HCT116 (cell line): ENCODE data around the gene GCC1. TPM values are rescaled to one million over a fixed set of nuclear protein-coding genes. Genes with fewer than 3 reads are reported as not detected.

Source experiments
- ATAC-seq: fragments of 200-7000 bp; cut with Tn5 transposase; 2 replicates; pipeline ENCODE4 v1.9.1; 2020; ENCODE audit warnings: mild to moderate bottlenecking, moderate library complexity
- BruUV-seq: library from RNA; stranded (reverse); fragments of 400-500 nt; replicated peaks from 2 replicates; lab custom pipeline; 2021; lab: Mats Ljungman, UMichigan
- CTCF ChIA-PET: fragments of 300-600 bp; sonication (Branson Sonifier 250); formaldehyde crosslinking; loops from one replicate; lab custom pipeline; 2021; ENCODE audit warnings: antibody characterized with exemption; lab: Charles Lee
- POLR2A ChIA-PET: fragments of 300-600, 350-600 bp; sonication (Branson Sonifier 250); formaldehyde crosslinking; loops from one replicate; lab custom pipeline; 2021; ENCODE audit warnings: antibody characterized with exemption; lab: Charles Lee
- RAD21 ChIA-PET, 2 experiments: fragments of 300-600 bp; sonication (Branson Sonifier 250); formaldehyde crosslinking; loops; one replicate each; lab custom pipeline; 2023; ENCODE audit warnings: low total read pairs in 2 of 2; ENCODE audit not compliant: uncharacterized antibody in 2 of 2, unreplicated experiment in 2 of 2, low non-redundant PET in 1 of 2; lab: Charles Lee
- DNase-seq: peaks from one replicate; pipeline ENCODE4 v3.0.0-alpha.2; 2010; ENCODE audit warnings: low read depth, low spot score
- H2AFZ ChIP-seq: fragments of 200-600 bp; shearing (Covaris generic), sonication (generic); 2 replicates; pipeline ENCODE4 v1.6.1; 2017; ENCODE audit warnings: low read depth, mixed run types, mixed read lengths, antibody characterized with exemption, low read length; ENCODE audit not compliant: poor library complexity, severe bottlenecking
- H3K27ac ChIP-seq: 2 replicates; pipeline ENCODE4 v1.5.1; 2012; ENCODE audit warnings: low read depth, low read length
- H3K27me3 ChIP-seq: fragments of 200-600 bp; sonication (generic); 2 replicates; pipeline ENCODE4 v1.6.1; 2016; ENCODE audit warnings: mixed run types, low read length, mixed read lengths; ENCODE audit not compliant: insufficient read depth
- H3K36me3 ChIP-seq, 2 experiments: fragments of 200-500 bp in 1 of 2; fragments of 200-600 bp in 1 of 2; sonication (Bioruptor generic) in 1 of 2; sonication (generic) in 1 of 2; 2 replicates each; pipeline versions ENCODE4 v1.5.1 to v1.6.1; 2014 to 2016; ENCODE audit warnings: low read length in 2 of 2, inconsistent platforms in 1 of 2, mixed read lengths in 1 of 2, mixed run types in 1 of 2; ENCODE audit not compliant: insufficient read depth in 2 of 2, control insufficient read depth in 1 of 2
- H3K4me1 ChIP-seq, 2 experiments: fragments of 200-600 bp in 1 of 2; sonication (generic) in 1 of 2; 2 replicates each; pipeline versions ENCODE4 v1.5.1 to v1.6.1; 2012 to 2017; ENCODE audit warnings: low read length in 2 of 2, inconsistent platforms in 1 of 2, mild to moderate bottlenecking in 1 of 2, mixed read lengths in 1 of 2, mixed run types in 1 of 2, moderate library complexity in 1 of 2; ENCODE audit not compliant: insufficient read depth in 2 of 2, control insufficient read depth in 1 of 2
- H3K4me2 ChIP-seq: fragments of 200-600 bp; sonication (generic); 2 replicates; pipeline ENCODE4 v1.6.1; 2017; ENCODE audit warnings: mixed run types, low read length, mixed read lengths
- H3K4me3 ChIP-seq, 2 experiments: fragments of 200-600 bp in 1 of 2; sonication (generic) in 1 of 2; replicated peaks in 1 of 2; 2 replicates each; pipeline ENCODE4 v1.5.1; 2011 to 2016; ENCODE audit warnings: low read length in 2 of 2, control low read depth in 1 of 2, low read depth in 1 of 2, mild to moderate bottlenecking in 1 of 2, mixed read lengths in 1 of 2, mixed run types in 1 of 2
- H3K79me2 ChIP-seq: fragments of 200-600 bp; sonication (generic); 2 replicates; pipeline ENCODE4 v1.6.1; 2017; ENCODE audit warnings: mild to moderate bottlenecking, mixed run types, low read length, moderate library complexity, mixed read lengths; ENCODE audit not compliant: insufficient read depth
- H3K9ac ChIP-seq: fragments of 200-600 bp; sonication (generic); 2 replicates; pipeline ENCODE4 v1.6.1; 2016; ENCODE audit warnings: low read length, mixed read lengths
- H3K9me2 ChIP-seq: fragments of 200-600 bp; sonication (generic), shearing (Covaris generic); 2 replicates; pipeline ENCODE4 v1.6.1; 2017; ENCODE audit warnings: mixed run types, mild to moderate bottlenecking, moderate library complexity; ENCODE audit not compliant: insufficient read depth
- H3K9me3 ChIP-seq, 2 experiments: fragments of 200-500 bp in 1 of 2; fragments of 200-600 bp in 1 of 2; sonication (Bioruptor generic) in 1 of 2; sonication (generic) in 1 of 2; 2 replicates each; pipeline ENCODE4 v1.6.1; 2014 to 2017; ENCODE audit warnings: low read length in 2 of 2, mixed read lengths in 2 of 2, inconsistent platforms in 1 of 2, low read depth in 1 of 2, mild to moderate bottlenecking in 1 of 2, mixed run types in 1 of 2, moderate library complexity in 1 of 2; ENCODE audit not compliant: control insufficient read depth in 1 of 2, insufficient read depth in 1 of 2
- H4K20me1 ChIP-seq: fragments of 200-600 bp; sonication (generic), shearing (Covaris generic); 2 replicates; pipeline ENCODE4 v1.6.1; 2017; ENCODE audit warnings: mixed run types, mild to moderate bottlenecking, moderate library complexity; ENCODE audit not compliant: insufficient read depth
- CEBPB ChIP-seq: IDR thresholded peaks from 2 replicates; pipeline ENCODE4 v1.6.1; 2012; ENCODE audit warnings: low read depth
- EGR1 ChIP-seq: IDR thresholded peaks from 2 replicates; pipeline ENCODE4 v1.6.1; 2012; ENCODE audit warnings: low read depth
- ELF1 ChIP-seq: IDR thresholded peaks from 2 replicates; pipeline ENCODE4 v1.6.1; 2012; ENCODE audit warnings: low read depth, borderline replicate concordance
- EZH2 ChIP-seq: fragments of 200-600 bp; sonication (generic); IDR thresholded peaks from 2 replicates; pipeline ENCODE4 v1.6.1; 2017; ENCODE audit warnings: antibody characterized with exemption, mixed run types
- EZH2phosphoT487 ChIP-seq: fragments of 200-600 bp; IDR thresholded peaks from 2 replicates; pipeline ENCODE4 v1.6.1; 2018; ENCODE audit warnings: antibody characterized with exemption, borderline replicate concordance
- JUND ChIP-seq: IDR thresholded peaks from 2 replicates; pipeline ENCODE4 v1.6.1; 2012
- MAX ChIP-seq: IDR thresholded peaks from 2 replicates; pipeline ENCODE4 v1.6.1; 2012
- POLR2A ChIP-seq: IDR thresholded peaks from 2 replicates; pipeline ENCODE4 v1.7.0; 2011; ENCODE audit warnings: borderline replicate concordance; ENCODE audit not compliant: insufficient read depth, insufficient read length; ENCODE audit errors: extremely low read depth
- POLR2AphosphoS5 ChIP-seq: IDR thresholded peaks from 2 replicates; pipeline ENCODE4 v1.6.1; 2011; ENCODE audit warnings: mild to moderate bottlenecking, low read depth, low read length, moderate library complexity
- RAD21 ChIP-seq: IDR thresholded peaks from 2 replicates; pipeline ENCODE4 v1.6.1; 2012; ENCODE audit warnings: low read depth, mild to moderate bottlenecking
- SIN3A ChIP-seq: IDR thresholded peaks from 2 replicates; pipeline ENCODE4 v1.6.1; 2012; ENCODE audit warnings: low read depth
- SP1 ChIP-seq: IDR thresholded peaks from 2 replicates; pipeline ENCODE4 v1.6.1; 2012; ENCODE audit warnings: low read depth
- SRF ChIP-seq: IDR thresholded peaks from 2 replicates; pipeline ENCODE4 v1.6.1; 2012; ENCODE audit warnings: low read depth
- TCF7L2 ChIP-seq: IDR thresholded peaks from 2 replicates; pipeline ENCODE4 v1.7.0; 2011; ENCODE audit warnings: borderline replicate concordance, inconsistent platforms; ENCODE audit not compliant: insufficient read depth, insufficient read length; ENCODE audit errors: extremely low read depth
- YY1 ChIP-seq: IDR thresholded peaks from 2 replicates; pipeline ENCODE4 v1.6.1; 2011; ENCODE audit warnings: low read length, low read depth, moderate library complexity, mild to moderate bottlenecking; ENCODE audit not compliant: insufficient replicate concordance; ENCODE audit errors: extremely low read depth
- ZBTB33 ChIP-seq: IDR thresholded peaks from 2 replicates; pipeline ENCODE4 v1.6.1; 2011; ENCODE audit warnings: mild to moderate bottlenecking, low read length, moderate library complexity; ENCODE audit not compliant: insufficient replicate concordance; ENCODE audit errors: extremely low read depth
- ZFX ChIP-seq: fragments of 450-650 bp; IDR thresholded peaks from 2 replicates; pipeline ENCODE4 v1.6.1; 2017
- ZNF274 ChIP-seq: fragments of 200-500 bp; sonication (Bioruptor generic); IDR thresholded peaks from 2 replicates; pipeline ENCODE4 v1.6.1; 2014; ENCODE audit warnings: mild to moderate bottlenecking, low read depth, low read length, inconsistent platforms
- intact Hi-C: fragments of 100-400 bp; cut with micrococcal nuclease; formaldehyde crosslinking; loops from 2 replicates; pipeline ENCODE4 v1.10.0; 2022
- total RNA-seq: library from RNA; stranded (reverse); gene quantifications from one replicate; pipeline ENCODE4 v1.2.1, GENCODE V29; 2021; ENCODE audit not compliant: unreplicated experiment
- TF ChIP-seq, protein P1 (sequence below): IDR thresholded peaks from 2 replicates; pipeline ENCODE4 v1.6.1; 2012
- TF ChIP-seq, protein P2 (sequence below): IDR thresholded peaks from 2 replicates; pipeline ENCODE4 v1.6.1; 2012; ENCODE audit warnings: low read depth
- TF ChIP-seq, protein P3 (sequence below), 3 experiments: fragments of 200-600 bp in 1 of 3; sonication (generic) in 1 of 3; IDR thresholded peaks in 2 of 3; conservative IDR thresholded peaks in 1 of 3; 2 replicates each; pipeline ENCODE4 v1.5.1; 2012 to 2017; ENCODE audit warnings: low read depth in 2 of 3, low read length in 2 of 3, antibody characterized with exemption in 1 of 3, borderline replicate concordance in 1 of 3, control low read depth in 1 of 3, mild to moderate bottlenecking in 1 of 3, mixed read lengths in 1 of 3, mixed run types in 1 of 3, moderate library complexity in 1 of 3; ENCODE audit not compliant: insufficient read depth in 1 of 3

The GCC1 gene
- total RNA-seq, 1 experiment from 2014 or later: 17.9 TPM

- intact Hi-C loops: loop anchor here (2.0 kb wide), 2 partner anchors 30 to 610 kb away; no protein-coding TSS in a partner anchor
- Histone ChIP-seq H3K4me3 (no peak overlapping the region), H2AFZ (peak overlapping the region; percentile 76), H3K79me2 (no peaks in the 10 kb centered on the region), H3K27ac (no peak overlapping the region), H3K4me2 (peak overlapping the region; percentile 34), H4K20me1 (no peaks in the 10 kb centered on the region), H3K4me1 (peaks cover 0 to 5% of the 10 kb centered on the region in 2 experiments; a peak in 2 of 4 replicates), H3K9ac (no peak overlapping the region), H3K9me2 (no peaks in the 10 kb centered on the region), H3K27me3 (peaks cover 5% of the 10 kb centered on the region; the same call in 1 of the 2 replicates), H3K36me3 (no peaks in the 10 kb centered on the region), H3K9me3 (no peaks in the 10 kb centered on the region)
- ATAC-seq (peak; percentile 97), DNase-seq (peak; percentile 49)
- ChIA-PET POLR2A (no interaction called here), CTCF (interaction anchor here (0.7 to 2.8 kb wide), 3 partner anchors 10 to 611 kb away, joined by 3 to 12 read pairs (median 4); partner anchors contain the start of gene ARF5), RAD21 (no interaction called here)
- BruUV-seq: no TSS peak
- TF ChIP-seq, protein P1, sequence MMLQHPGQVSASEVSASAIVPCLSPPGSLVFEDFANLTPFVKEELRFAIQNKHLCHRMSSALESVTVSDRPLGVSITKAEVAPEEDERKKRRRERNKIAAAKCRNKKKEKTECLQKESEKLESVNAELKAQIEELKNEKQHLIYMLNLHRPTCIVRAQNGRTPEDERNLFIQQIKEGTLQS: no peak
- TF ChIP-seq EZH2 (no peak), CEBPB (no peak), SIN3A (no peak), MAX (no peak), EZH2phosphoT487 (no peak), RAD21 (peak; percentile 75), ELF1 (no peak), SP1 (no peak), TCF7L2 (no peak), POLR2AphosphoS5 (no peak; the same call in 1 of the 2 replicates), YY1 (peak; percentile 80), POLR2A (no peak), EGR1 (no peak), SRF (no peak), ZNF274 (no peak), JUND (no peak), ZBTB33 (no peak), ZFX (no peak)
- TF ChIP-seq, protein P2, sequence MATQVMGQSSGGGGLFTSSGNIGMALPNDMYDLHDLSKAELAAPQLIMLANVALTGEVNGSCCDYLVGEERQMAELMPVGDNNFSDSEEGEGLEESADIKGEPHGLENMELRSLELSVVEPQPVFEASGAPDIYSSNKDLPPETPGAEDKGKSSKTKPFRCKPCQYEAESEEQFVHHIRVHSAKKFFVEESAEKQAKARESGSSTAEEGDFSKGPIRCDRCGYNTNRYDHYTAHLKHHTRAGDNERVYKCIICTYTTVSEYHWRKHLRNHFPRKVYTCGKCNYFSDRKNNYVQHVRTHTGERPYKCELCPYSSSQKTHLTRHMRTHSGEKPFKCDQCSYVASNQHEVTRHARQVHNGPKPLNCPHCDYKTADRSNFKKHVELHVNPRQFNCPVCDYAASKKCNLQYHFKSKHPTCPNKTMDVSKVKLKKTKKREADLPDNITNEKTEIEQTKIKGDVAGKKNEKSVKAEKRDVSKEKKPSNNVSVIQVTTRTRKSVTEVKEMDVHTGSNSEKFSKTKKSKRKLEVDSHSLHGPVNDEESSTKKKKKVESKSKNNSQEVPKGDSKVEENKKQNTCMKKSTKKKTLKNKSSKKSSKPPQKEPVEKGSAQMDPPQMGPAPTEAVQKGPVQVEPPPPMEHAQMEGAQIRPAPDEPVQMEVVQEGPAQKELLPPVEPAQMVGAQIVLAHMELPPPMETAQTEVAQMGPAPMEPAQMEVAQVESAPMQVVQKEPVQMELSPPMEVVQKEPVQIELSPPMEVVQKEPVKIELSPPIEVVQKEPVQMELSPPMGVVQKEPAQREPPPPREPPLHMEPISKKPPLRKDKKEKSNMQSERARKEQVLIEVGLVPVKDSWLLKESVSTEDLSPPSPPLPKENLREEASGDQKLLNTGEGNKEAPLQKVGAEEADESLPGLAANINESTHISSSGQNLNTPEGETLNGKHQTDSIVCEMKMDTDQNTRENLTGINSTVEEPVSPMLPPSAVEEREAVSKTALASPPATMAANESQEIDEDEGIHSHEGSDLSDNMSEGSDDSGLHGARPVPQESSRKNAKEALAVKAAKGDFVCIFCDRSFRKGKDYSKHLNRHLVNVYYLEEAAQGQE: no peak
- TF ChIP-seq, protein P3, sequence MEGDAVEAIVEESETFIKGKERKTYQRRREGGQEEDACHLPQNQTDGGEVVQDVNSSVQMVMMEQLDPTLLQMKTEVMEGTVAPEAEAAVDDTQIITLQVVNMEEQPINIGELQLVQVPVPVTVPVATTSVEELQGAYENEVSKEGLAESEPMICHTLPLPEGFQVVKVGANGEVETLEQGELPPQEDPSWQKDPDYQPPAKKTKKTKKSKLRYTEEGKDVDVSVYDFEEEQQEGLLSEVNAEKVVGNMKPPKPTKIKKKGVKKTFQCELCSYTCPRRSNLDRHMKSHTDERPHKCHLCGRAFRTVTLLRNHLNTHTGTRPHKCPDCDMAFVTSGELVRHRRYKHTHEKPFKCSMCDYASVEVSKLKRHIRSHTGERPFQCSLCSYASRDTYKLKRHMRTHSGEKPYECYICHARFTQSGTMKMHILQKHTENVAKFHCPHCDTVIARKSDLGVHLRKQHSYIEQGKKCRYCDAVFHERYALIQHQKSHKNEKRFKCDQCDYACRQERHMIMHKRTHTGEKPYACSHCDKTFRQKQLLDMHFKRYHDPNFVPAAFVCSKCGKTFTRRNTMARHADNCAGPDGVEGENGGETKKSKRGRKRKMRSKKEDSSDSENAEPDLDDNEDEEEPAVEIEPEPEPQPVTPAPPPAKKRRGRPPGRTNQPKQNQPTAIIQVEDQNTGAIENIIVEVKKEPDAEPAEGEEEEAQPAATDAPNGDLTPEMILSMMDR (IDR thresholded peaks at IDR 0.05 in 2 of 3, conservative IDR thresholded peaks at IDR 0.05 in 1 of 3; ENCODE audit: borderline replicate concordance in 1 of 3, insufficient read depth in 1 of 3, low read depth in 2 of 3, low read length in 2 of 3): peak; percentile 91 to 99 (median 97)
These were observed 12.9 kb upstream of the GCC1 start for GRCh38 chr7:127598318-127598717.
